GM18499 (cell line): Measurements from ENCODE around the gene MICAL3.

ENCODE experiments used
- ATAC-seq: cut with Tn5 transposase; IDR thresholded peaks from one replicate; pipeline ENCODE4 v1.9.1; 2021; ENCODE audit warnings: moderate number of reproducible peaks; ENCODE audit not compliant: insufficient read depth, unreplicated experiment

The MICAL3 gene

GRCh38 chr22:17831501-17832251, 192.7 kb downstream of the MICAL3 start:
- ATAC-seq: no peak

GRCh38 chr22:17830043-17830961, 194.1 kb downstream of the MICAL3 start:
- ATAC-seq: no peak

- ATAC-seq: no peak
Observed at GRCh38 chr22:17829695-17830042, 194.7 kb downstream of the MICAL3 start.

GRCh38 chr22:17828502-17829080, 195.8 kb downstream of the MICAL3 start:
- no peak for ATAC-seq

GRCh38 chr22:17827466-17827865, 196.9 kb downstream of the MICAL3 start:
- ATAC-seq: no peak

- ATAC-seq: no peak
Observed at GRCh38 chr22:17825876-17826550, 198.3 kb downstream of the MICAL3 start.

- ATAC-seq: no peak
Observed at GRCh38 chr22:17824457-17824856, 199.9 kb downstream of the MICAL3 start.

GRCh38 chr22:17823964-17824363, 200.4 kb downstream of the MICAL3 start:
- ATAC-seq: no peak

GRCh38 chr22:17823226-17823625, 201.1 kb downstream of the MICAL3 start:
- ATAC-seq: no peak

- no peak for ATAC-seq
Observed at GRCh38 chr22:17822087-17822486, 202.3 kb downstream of the MICAL3 start.

- ATAC-seq: no peak
Observed at GRCh38 chr22:17820879-17821439, 203.4 kb downstream of the MICAL3 start.

GRCh38 chr22:17818649-17819048, 205.7 kb downstream of the MICAL3 start:
- ATAC-seq: no peak

- no peak for ATAC-seq
Observed at GRCh38 chr22:17818180-17818579, 206.2 kb downstream of the MICAL3 start.

GRCh38 chr22:17817511-17818065, 206.8 kb downstream of the MICAL3 start:
- no peak for ATAC-seq

GRCh38 chr22:17817079-17817478, 207.3 kb downstream of the MICAL3 start:
- no peak for ATAC-seq

- no peak for ATAC-seq
Observed at GRCh38 chr22:17816649-17817048, 207.7 kb downstream of the MICAL3 start.

GRCh38 chr22:17815703-17816254, 208.6 kb downstream of the MICAL3 start:
- ATAC-seq: no peak

GRCh38 chr22:17814830-17815229, 209.5 kb downstream of the MICAL3 start:
- ATAC-seq: no peak

GRCh38 chr22:17814084-17814483, 210.3 kb downstream of the MICAL3 start:
- no peak for ATAC-seq

- no peak for ATAC-seq
Observed at GRCh38 chr22:17811119-17811518, 213.2 kb downstream of the MICAL3 start.
